ENCODE data around the gene NFYB.

DNA sequence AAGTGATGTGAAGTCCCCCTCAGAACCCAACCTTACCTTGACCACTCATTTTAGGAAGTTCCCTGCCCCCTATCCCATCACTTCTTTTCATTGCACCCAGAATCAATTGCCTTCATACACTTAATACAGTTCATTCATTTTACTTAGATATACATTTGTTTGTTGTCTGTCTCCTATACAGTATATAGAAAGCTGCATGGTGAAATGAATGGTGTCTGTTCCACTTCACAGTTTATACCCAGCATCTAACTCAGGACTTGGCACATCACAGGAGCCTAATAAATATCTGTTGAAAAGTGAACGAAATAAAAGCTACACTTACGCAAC lies 39.3 kb upstream of the NFYB start:
- no peak for TF ChIP-seq CTCF (IDR thresholded peaks at IDR 0.05; ENCODE audit: low read depth, low read length, poor library complexity, severe bottlenecking)
- no peak for TF ChIP-seq EZH2phosphoT487 (IDR thresholded peaks at IDR 0.05; ENCODE audit: borderline replicate concordance, low read length)
